SU-DHL-6 (cell line): ENCODE results near the gene SLC22A4.

Experiments used
- CTCF ChIP-seq: fragments of 200-600 bp; sonication (generic); IDR thresholded peaks from one replicate; pipeline ENCODE4 v1.5.1; 2017; ENCODE audit warnings: antibody characterized with exemption, mild to moderate bottlenecking, low read length, moderate library complexity; ENCODE audit not compliant: insufficient read depth, poor library complexity, severe bottlenecking
- EZH2phosphoT487 ChIP-seq: fragments of 200-600 bp; sonication (generic), shearing (Covaris generic); conservative IDR thresholded peaks from 2 replicates; pipeline ENCODE4 v1.6.1; 2018; ENCODE audit warnings: mild to moderate bottlenecking, antibody characterized with exemption, low read length, moderate library complexity, mixed read lengths

- TF ChIP-seq CTCF (no peak), EZH2phosphoT487 (no peak)
These were observed 84.4 kb downstream of the SLC22A4 start for GRCh38 chr5:132378580-132378979.
